GM12878 (cell line): Measurements from ENCODE around the gene CEBPB. TPM values are rescaled to one million over a fixed set of nuclear protein-coding genes. Genes with fewer than 3 reads are reported as not detected.
A peak's percentile ranks its signal among the peaks of the same experiment; 100 is the strongest.

ENCODE experiments used
- ATAC-seq: fragments of 200-7000 bp; cut with Tn5 transposase; 3 replicates; pipeline ENCODE4 v1.9.1; 2020; ENCODE audit warnings: mild to moderate bottlenecking, moderate library complexity
- BruUV-seq: library from RNA; stranded (reverse); fragments of 400-500 nt; replicated peaks from 2 replicates; lab custom pipeline; 2021; lab: Mats Ljungman, UMichigan
- CTCF ChIA-PET: fragments of 300-600 bp; sonication (Branson Sonifier 250); formaldehyde crosslinking; extraction: SDS; loops from one replicate; lab custom pipeline; 2021; ENCODE audit warnings: inconsistent platforms; lab: Yijun Ruan, JAX
- POLR2A ChIA-PET: fragments of 350-600 bp; formaldehyde crosslinking; extraction: SDS; loops from one replicate; lab custom pipeline; 2021; ENCODE audit warnings: inconsistent platforms; lab: Charles Lee
- RAD21 ChIA-PET: fragments of 300-600 bp; sonication (Branson Sonifier 250); formaldehyde crosslinking; loops from one replicate; lab custom pipeline; 2023; ENCODE audit warnings: antibody characterized with exemption; ENCODE audit not compliant: unreplicated experiment; lab: Charles Lee
- SMC1A ChIA-PET: fragments of 300-600 bp; sonication (Branson Sonifier 250); formaldehyde crosslinking; loops from one replicate; lab custom pipeline; 2023; ENCODE audit not compliant: unreplicated experiment, uncharacterized antibody; lab: Charles Lee
- DNase-seq: peaks from one replicate; pipeline ENCODE4 v3.0.0-alpha.2; 2011; ENCODE audit warnings: low read depth, low spot score
- FAIRE-seq: peaks from 3 replicates; lab custom pipeline; 2011; peaks lifted over from hg19 to GRCh38; lab: Jason Lieb, UNC
- H2AFZ ChIP-seq: 2 replicates; pipeline ENCODE4 v1.6.0; 2011; ENCODE audit warnings: low read depth, low read length, control low read depth; ENCODE audit not compliant: control insufficient read depth
- H3K27ac ChIP-seq: 2 replicates; pipeline ENCODE4 v1.5.1; 2011; ENCODE audit warnings: control low read depth; ENCODE audit not compliant: control insufficient read depth, insufficient read depth
- H3K27me3 ChIP-seq, 2 experiments: replicated peaks in 1 of 2; 2 replicates each; pipeline versions ENCODE4 v1.6.0 to v1.6.1; 2011; ENCODE audit warnings: low read length in 1 of 2; ENCODE audit not compliant: control insufficient read depth in 2 of 2, insufficient read depth in 2 of 2
- H3K36me3 ChIP-seq, 2 experiments: 2 replicates each; pipeline ENCODE4 v1.5.1; 2011; ENCODE audit warnings: low read length in 1 of 2; ENCODE audit not compliant: control insufficient read depth in 2 of 2, insufficient read depth in 2 of 2
- H3K4me1 ChIP-seq: 2 replicates; pipeline ENCODE4 v1.6.1; 2011; ENCODE audit warnings: mild to moderate bottlenecking, low read length, moderate library complexity, mixed read lengths; ENCODE audit not compliant: control insufficient read depth, insufficient read depth
- H3K4me2 ChIP-seq: 2 replicates; pipeline ENCODE4 v1.6.0; 2011; ENCODE audit warnings: control low read depth; ENCODE audit not compliant: control insufficient read depth, insufficient read depth
- H3K4me3 ChIP-seq: fragments of 200-600 bp; sonication (generic); 2 replicates; pipeline ENCODE4 v1.5.1; 2016
- H3K79me2 ChIP-seq: 2 replicates; pipeline ENCODE4 v1.6.0; 2011; ENCODE audit warnings: low read length; ENCODE audit not compliant: control insufficient read depth, insufficient read depth
- H3K9ac ChIP-seq: 2 replicates; pipeline ENCODE4 v1.8.0; 2011; ENCODE audit warnings: low read length, control low read depth, mixed read lengths; ENCODE audit not compliant: control insufficient read depth, insufficient read depth
- H3K9me3 ChIP-seq: replicated peaks from 3 replicates; pipeline ENCODE4 v1.5.1; 2011; ENCODE audit warnings: mild to moderate bottlenecking, low read length; ENCODE audit not compliant: control insufficient read depth, insufficient read depth
- H4K20me1 ChIP-seq: 2 replicates; pipeline ENCODE4 v1.6.0; 2011; ENCODE audit not compliant: control insufficient read depth, insufficient read depth
- CBX3 ChIP-seq: fragments of 200-600 bp; sonication (generic); IDR thresholded peaks from 2 replicates; pipeline ENCODE4 v1.6.1; 2016; ENCODE audit warnings: low read depth, borderline replicate concordance
- IKZF1 ChIP-seq: fragments of 450-650 bp; conservative IDR thresholded peaks from 2 replicates; pipeline ENCODE4 v1.6.1; 2017; ENCODE audit warnings: antibody characterized with exemption, mild to moderate bottlenecking
- IKZF2 ChIP-seq, 2 experiments: fragments of 450-650 bp; IDR thresholded peaks; 2 replicates each; pipeline ENCODE4 v1.6.1; 2017; ENCODE audit warnings: mild to moderate bottlenecking in 2 of 2, moderate library complexity in 2 of 2
- JUNB ChIP-seq: IDR thresholded peaks from 2 replicates; pipeline ENCODE4 v1.6.1; 2016; ENCODE audit warnings: antibody characterized with exemption, mild to moderate bottlenecking
- KAT2A ChIP-seq: conservative IDR thresholded peaks from 2 replicates; pipeline ENCODE4 v1.6.1; 2011; ENCODE audit warnings: low read depth, low read length; ENCODE audit not compliant: control insufficient read depth
- MYB ChIP-seq: fragments of 150-350 bp; IDR thresholded peaks from 2 replicates; pipeline ENCODE4 v1.6.1; 2014; ENCODE audit warnings: mild to moderate bottlenecking, low read depth, low read length, borderline replicate concordance
- NBN ChIP-seq: fragments of 450-650 bp; IDR thresholded peaks from 2 replicates; pipeline ENCODE4 v1.6.1; 2016
- NFIC ChIP-seq: IDR thresholded peaks from 2 replicates; pipeline ENCODE4 v1.6.1; 2012; ENCODE audit warnings: low read depth, mild to moderate bottlenecking, inconsistent platforms, low read length, moderate library complexity
- PAX5 ChIP-seq: IDR thresholded peaks from 2 replicates; pipeline ENCODE4 v1.6.1; 2011; ENCODE audit warnings: low read depth, low read length, borderline replicate concordance
- PML ChIP-seq: IDR thresholded peaks from 2 replicates; pipeline ENCODE4 v1.6.1; 2012; ENCODE audit warnings: low read length, inconsistent platforms
- SIX5 ChIP-seq: IDR thresholded peaks from 2 replicates; pipeline ENCODE4 v1.6.1; 2011; ENCODE audit warnings: mild to moderate bottlenecking, low read depth, low read length, moderate library complexity; ENCODE audit not compliant: severe bottlenecking
- SMAD1 ChIP-seq: fragments of 450-650 bp; IDR thresholded peaks from 2 replicates; pipeline ENCODE4 v1.6.1; 2018; ENCODE audit warnings: mild to moderate bottlenecking, low read depth; ENCODE audit not compliant: partially characterized antibody
- SP1 ChIP-seq: IDR thresholded peaks from one replicate; pipeline ENCODE4 v1.6.1; 2011; ENCODE audit warnings: low read depth, low read length
- STAT3 ChIP-seq: IDR thresholded peaks from 2 replicates; pipeline ENCODE4 v1.6.1; 2011; ENCODE audit warnings: low read depth, low read length, improper control_type of control experiment
- SUPT20H ChIP-seq: IDR thresholded peaks from 2 replicates; pipeline ENCODE4 v1.6.1; 2011; ENCODE audit warnings: low read depth, mild to moderate bottlenecking, low read length, moderate library complexity, borderline replicate concordance; ENCODE audit not compliant: control insufficient read depth
- TCF3 ChIP-seq: IDR thresholded peaks from 2 replicates; pipeline ENCODE4 v1.6.1; 2012; ENCODE audit warnings: low read depth, mild to moderate bottlenecking, low read length, borderline replicate concordance; ENCODE audit not compliant: insufficient read depth
- ZNF384 ChIP-seq: IDR thresholded peaks from 2 replicates; pipeline ENCODE4 v1.6.1; 2012; ENCODE audit warnings: low read depth, mild to moderate bottlenecking, low read length, improper control_type of control experiment, borderline replicate concordance
- WGBS: methylation state at CpG from one replicate; pipeline ENCODE4 v1.1.6; 2016; ENCODE audit warnings: low lambda C conversion rate; ENCODE audit not compliant: insufficient replicate concordance, insufficient coverage; ENCODE audit errors: missing lambda C conversion rate; 5-methylcytosine and 5-hydroxymethylcytosine counted together
- in situ Hi-C: fragments of 300-500 bp; cut with MboI; formaldehyde crosslinking; loops from 9 replicates; pipeline ENCODE4 v1.14.3; 2018; ENCODE audit warnings: mixed read lengths
- intact Hi-C: fragments of 100-400 bp; cut with micrococcal nuclease; formaldehyde crosslinking; loops from one replicate; pipeline ENCODE4 v1.14.2; 2022; ENCODE audit not compliant: unreplicated experiment
- polyA plus RNA-seq, 11 experiments: library from polyadenylated mRNA; depleted of rRNA in 4 of 11; unstranded in 6 of 11; stranded (reverse) in 5 of 11; fragments of >200 nt; fragmentation: Nextera tagmentation in 4 of 11; fragmentation: Illumina TruSeq in 1 of 11; extraction: Ambion mirVana in 4 of 11; extraction: Trizol in 1 of 11; gene quantifications; 1 replicate in 1 of 11; 2 replicates in 10 of 11; pipeline versions ENCODE4 v1.2.1 to v1.2.3, GENCODE V29; 2011 to 2016; ENCODE audit warnings: inconsistent platforms in 2 of 11, missing spikeins in 2 of 11, low read depth in 1 of 11
- total RNA-seq, 4 experiments: library from RNA; depleted of rRNA in 3 of 4; stranded (reverse); fragments of >200 nt in 3 of 4; fragmentation: Illumina TruSeq in 1 of 4; extraction: Trizol in 1 of 4; gene quantifications; 2 replicates each; pipeline versions ENCODE4 v1.2.1 to v1.2.3, GENCODE V29; 2013 to 2021
- TF ChIP-seq, protein P1 (sequence below): fragments of 450-650 bp; IDR thresholded peaks from 2 replicates; pipeline ENCODE4 v1.6.1; 2017; ENCODE audit warnings: antibody characterized with exemption, mild to moderate bottlenecking, moderate library complexity

CEBPB gene
- total and polyA plus RNA-seq, 10 of the 15 experiments (the other 5 are each of a cell fraction or from before 2014, with no cell fraction given): 0.18 to 8.8 (median 1.6) TPM

DNA sequence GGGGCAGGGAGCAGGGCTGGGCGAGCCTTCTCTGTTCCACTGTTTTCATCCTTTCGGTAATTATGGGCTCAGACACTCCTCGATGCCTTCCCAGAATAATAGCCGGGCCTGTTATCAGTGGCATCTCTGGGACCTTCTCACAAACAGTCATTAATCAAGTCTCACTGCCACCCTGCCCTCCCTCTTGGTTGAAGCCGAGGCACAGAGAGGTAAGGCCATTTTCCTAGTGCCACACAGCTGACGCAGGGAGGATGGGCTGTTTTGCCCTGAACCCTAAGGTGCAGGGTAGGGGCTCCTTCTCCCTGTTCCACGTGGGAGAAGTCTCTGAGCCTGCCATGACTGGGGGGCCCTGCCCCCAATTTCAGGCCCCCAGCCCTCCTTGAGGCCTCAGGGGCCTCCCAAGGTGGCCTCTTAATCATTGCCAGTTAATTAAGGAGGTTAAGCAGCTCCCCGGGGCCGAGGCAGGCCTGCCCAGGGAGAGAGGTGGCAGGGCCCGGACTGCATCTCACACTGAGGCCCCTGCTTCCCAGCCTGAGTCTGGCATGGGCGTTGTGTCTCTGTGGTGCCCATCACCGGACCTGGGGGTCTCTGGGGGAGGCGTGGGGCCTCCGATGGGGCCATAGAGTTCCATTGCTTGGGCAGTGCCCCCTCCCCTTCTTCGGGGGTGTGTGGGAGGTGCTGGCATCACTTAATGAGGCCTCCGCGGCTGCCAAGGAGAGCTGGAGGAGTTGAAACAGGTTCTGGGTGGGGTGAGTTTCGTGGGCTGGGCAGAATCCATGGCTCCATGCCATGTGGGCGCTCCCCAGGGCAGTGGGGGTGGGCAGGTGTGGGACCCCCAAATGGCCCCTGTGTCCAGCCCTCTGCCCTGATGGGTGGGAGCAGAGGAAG, 42.9 kb downstream of the CEBPB start (continued):
- TF ChIP-seq TCF3 (no peak), MYB (no peak), PML (no peak), ZNF384 (no peak), SP1 (no peak), NFIC (no peak), JUNB (no peak), CBX3 (no peak)
- TF ChIP-seq, protein P1, sequence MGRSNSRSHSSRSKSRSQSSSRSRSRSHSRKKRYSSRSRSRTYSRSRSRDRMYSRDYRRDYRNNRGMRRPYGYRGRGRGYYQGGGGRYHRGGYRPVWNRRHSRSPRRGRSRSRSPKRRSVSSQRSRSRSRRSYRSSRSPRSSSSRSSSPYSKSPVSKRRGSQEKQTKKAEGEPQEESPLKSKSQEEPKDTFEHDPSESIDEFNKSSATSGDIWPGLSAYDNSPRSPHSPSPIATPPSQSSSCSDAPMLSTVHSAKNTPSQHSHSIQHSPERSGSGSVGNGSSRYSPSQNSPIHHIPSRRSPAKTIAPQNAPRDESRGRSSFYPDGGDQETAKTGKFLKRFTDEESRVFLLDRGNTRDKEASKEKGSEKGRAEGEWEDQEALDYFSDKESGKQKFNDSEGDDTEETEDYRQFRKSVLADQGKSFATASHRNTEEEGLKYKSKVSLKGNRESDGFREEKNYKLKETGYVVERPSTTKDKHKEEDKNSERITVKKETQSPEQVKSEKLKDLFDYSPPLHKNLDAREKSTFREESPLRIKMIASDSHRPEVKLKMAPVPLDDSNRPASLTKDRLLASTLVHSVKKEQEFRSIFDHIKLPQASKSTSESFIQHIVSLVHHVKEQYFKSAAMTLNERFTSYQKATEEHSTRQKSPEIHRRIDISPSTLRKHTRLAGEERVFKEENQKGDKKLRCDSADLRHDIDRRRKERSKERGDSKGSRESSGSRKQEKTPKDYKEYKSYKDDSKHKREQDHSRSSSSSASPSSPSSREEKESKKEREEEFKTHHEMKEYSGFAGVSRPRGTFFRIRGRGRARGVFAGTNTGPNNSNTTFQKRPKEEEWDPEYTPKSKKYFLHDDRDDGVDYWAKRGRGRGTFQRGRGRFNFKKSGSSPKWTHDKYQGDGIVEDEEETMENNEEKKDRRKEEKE: no peak

DNA sequence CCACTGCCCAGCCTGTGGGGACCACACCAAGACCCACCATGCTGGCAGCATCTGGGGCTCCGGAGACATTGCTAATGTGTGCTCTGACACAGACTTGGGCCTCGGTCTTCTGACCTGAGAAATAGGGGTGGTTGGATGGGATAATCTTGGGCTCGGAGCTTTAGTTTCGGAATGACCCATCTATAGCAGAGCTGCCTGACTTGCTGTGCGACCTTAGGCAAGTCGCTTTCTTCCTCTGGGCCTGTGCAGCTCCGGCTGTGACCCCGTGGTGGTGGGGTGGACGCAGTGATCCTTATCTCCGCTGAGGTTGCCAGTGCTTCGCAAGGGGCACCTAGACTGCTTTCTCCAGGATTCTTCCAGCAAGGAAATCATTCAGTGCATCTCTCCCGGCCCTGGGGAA, 43.7 kb downstream of the CEBPB start:
- no TSS peak for BruUV-seq
- TF ChIP-seq KAT2A (no peak), IKZF1 (no peak), IKZF2 (IDR thresholded peaks at IDR 0.05) (no peak), PAX5 (no peak), SUPT20H (no peak), NBN (no peak), ZNF384 (no peak), PML (no peak), NFIC (no peak), STAT3 (no peak), SMAD1 (no peak), SIX5 (no peak)
- ATAC-seq: peak; percentile 60

More for the DNA sequence above, 43.7 kb downstream of the CEBPB start:
- H3K79me2 ChIP-seq: no peaks in the 10 kb centered on the region
- H3K36me3 ChIP-seq: no peaks in the 10 kb centered on the region
- ChIA-PET CTCF (no interaction called here), POLR2A (no interaction called here), RAD21 (no interaction called here), SMC1A (no interaction called here)
- DNase-seq (no peak), FAIRE-seq (no peak)
- 43% methylated on average over 12 of the region's 12 CpGs for WGBS
- no peak overlapping the region for H3K4me3 ChIP-seq
- H3K4me2 ChIP-seq: no peak overlapping the region
- H2AFZ ChIP-seq: no peak overlapping the region
- no peaks in the 10 kb centered on the region for H4K20me1 ChIP-seq
- no peaks in the 10 kb centered on the region for H3K9me3 ChIP-seq
- no peaks in the 10 kb centered on the region for H3K27me3 ChIP-seq
- intact Hi-C loops: no loop called here
- in situ Hi-C loops: no loop called here
- no peak overlapping the region for H3K9ac ChIP-seq
- H3K4me1 ChIP-seq: no peaks in the 10 kb centered on the region
- no peak overlapping the region for H3K27ac ChIP-seq
